SJCRH30 (cell line): Measurements from ENCODE around the gene IFT81. TPM values are rescaled to one million over a fixed set of nuclear protein-coding genes. Genes with fewer than 3 reads are reported as not detected.
A peak's percentile ranks its signal among the peaks of the same experiment; 100 is the strongest.

Experiments
- DNase-seq, 2 experiments: peaks; one replicate each; pipeline ENCODE4 v3.0.0-alpha.2; 2015 to 2020
- H3K27ac ChIP-seq: fragments of 250-450 bp; sonication (Bioruptor Pico); 2 replicates; pipeline ENCODE4 v1.5.1; 2020; ENCODE audit warnings: mild to moderate bottlenecking, moderate library complexity
- H3K27me3 ChIP-seq: fragments of 250-450 bp; sonication (Bioruptor Pico); 2 replicates; pipeline ENCODE4 v1.5.1; 2020; ENCODE audit warnings: mild to moderate bottlenecking, moderate library complexity
- H3K36me3 ChIP-seq: fragments of 250-450 bp; sonication (Bioruptor Pico); 2 replicates; pipeline ENCODE4 v1.5.1; 2020; ENCODE audit warnings: mild to moderate bottlenecking, moderate library complexity
- H3K4me1 ChIP-seq: fragments of 250-450 bp; sonication (Bioruptor Pico); 2 replicates; pipeline ENCODE4 v1.5.1; 2020; ENCODE audit warnings: mild to moderate bottlenecking, moderate library complexity
- H3K4me3 ChIP-seq: fragments of 250-450 bp; sonication (Bioruptor Pico); 2 replicates; pipeline ENCODE4 v1.5.1; 2020; ENCODE audit warnings: mild to moderate bottlenecking, moderate library complexity
- H3K9me3 ChIP-seq: fragments of 250-450 bp; sonication (Bioruptor Pico); replicated peaks from 2 replicates; pipeline ENCODE4 v1.5.1; 2020; ENCODE audit warnings: mild to moderate bottlenecking, moderate library complexity
- total RNA-seq: library from RNA; depleted of rRNA; stranded (reverse); fragments of >200 nt; shearing (Covaris generic); gene quantifications from 2 replicates; pipeline ENCODE4 v1.2.3, GENCODE V29; 2014

IFT81 gene
- total RNA-seq, 1 experiment from 2014 or later: 16.9 TPM

DNA sequence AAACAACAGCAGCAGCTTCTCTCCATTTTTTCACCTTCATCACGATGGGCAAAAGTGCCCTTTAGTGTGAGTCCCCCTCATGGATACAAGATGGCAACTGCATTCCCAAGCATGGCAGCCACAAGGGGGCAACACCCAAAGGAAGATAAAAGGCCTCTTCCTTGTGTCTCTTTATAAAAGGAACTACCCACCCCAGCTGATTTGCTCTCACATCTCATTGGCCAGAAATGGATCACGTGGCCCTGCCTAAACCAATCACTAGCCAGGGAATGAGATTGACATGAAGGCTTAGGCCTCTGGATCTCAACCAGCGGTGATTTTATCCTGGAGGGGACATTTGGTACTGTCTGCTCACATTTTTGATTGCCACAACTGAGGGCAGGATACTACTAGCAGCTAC is 21.9 kb upstream of the IFT81 start:
- no peaks in the 10 kb centered on the region for H3K27me3 ChIP-seq
- H3K9me3 ChIP-seq: no peaks in the 10 kb centered on the region
- peak; percentile 94 to 98 for DNase-seq
- no peak overlapping the region for H3K27ac ChIP-seq
- peaks cover 5% of the 10 kb centered on the region; the same call in 1 of the 2 replicates for H3K4me1 ChIP-seq
- no peaks in the 10 kb centered on the region for H3K36me3 ChIP-seq
- H3K4me3 ChIP-seq: no peak overlapping the region

DNA sequence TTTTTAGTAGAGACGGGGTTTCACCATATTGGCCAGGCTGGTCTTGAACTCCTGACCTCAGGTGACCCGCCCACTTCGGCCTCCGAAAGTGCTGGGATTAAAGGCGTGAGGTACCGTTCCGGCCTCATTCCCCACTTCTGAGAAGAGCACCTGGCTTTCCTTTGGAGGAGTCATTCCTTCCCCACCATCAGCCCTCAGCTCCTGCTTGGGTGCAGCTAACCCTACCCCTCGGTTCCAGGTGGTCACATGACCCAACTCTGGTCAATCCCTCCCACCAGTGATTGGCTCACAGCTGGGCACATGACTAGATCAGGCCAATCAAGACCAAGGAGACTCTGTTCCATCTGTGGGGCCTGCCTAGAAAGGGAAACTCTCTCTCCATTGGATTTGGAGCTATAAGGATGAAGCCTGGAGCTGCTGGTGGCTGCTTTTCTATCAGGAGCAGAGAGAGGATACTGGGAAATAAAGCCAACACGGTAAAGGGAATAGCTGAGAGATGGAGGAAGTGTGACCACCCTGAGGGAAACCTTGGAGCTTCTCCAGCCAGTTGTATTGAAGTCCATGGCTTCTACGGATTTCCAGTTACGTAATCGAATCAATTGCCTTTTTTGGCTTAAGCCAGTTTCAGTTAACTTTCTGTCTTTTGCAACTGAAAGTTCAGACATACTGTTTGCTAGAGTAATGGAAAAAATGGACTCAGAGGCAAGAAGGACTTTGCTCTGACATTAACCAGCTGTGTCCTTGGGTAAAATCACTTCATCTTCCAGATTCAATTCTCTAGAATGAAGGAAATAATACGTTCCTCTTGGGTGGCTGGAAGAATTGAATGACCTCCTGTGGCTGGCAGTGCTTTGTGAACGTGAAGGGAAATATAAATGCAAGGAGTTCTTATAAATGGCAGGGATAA is 19.7 kb upstream of the IFT81 start:
- DNase-seq: no peak
- H3K9me3 ChIP-seq: no peaks in the 10 kb centered on the region
- H3K27me3 ChIP-seq: no peaks in the 10 kb centered on the region
- H3K4me3 ChIP-seq: no peak overlapping the region
- H3K4me1 ChIP-seq: peaks cover 19% of the 10 kb centered on the region
- H3K36me3 ChIP-seq: no peaks in the 10 kb centered on the region
- no peak overlapping the region for H3K27ac ChIP-seq

DNA sequence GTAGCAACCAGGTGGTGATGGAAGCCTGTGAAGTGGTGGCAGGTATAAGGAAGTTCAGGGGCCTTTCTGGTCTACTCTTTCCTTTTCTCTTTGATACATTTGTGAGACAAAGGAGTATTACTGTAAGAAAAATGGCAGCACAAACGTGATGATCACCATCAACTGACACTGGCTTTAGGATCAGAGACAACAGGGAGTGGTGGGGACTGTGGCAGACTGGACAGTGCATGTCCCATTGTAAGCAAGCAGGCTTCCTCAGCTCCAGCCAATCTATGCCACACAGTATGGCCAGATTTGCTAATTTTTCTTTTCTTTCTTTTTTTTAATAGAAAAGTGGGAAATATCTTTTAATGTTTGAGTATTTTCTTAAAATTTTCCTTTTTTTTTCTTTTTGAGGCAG is 19.0 kb upstream of the IFT81 start:
- DNase-seq: no peak
- no peak overlapping the region for H3K27ac ChIP-seq

DNA sequence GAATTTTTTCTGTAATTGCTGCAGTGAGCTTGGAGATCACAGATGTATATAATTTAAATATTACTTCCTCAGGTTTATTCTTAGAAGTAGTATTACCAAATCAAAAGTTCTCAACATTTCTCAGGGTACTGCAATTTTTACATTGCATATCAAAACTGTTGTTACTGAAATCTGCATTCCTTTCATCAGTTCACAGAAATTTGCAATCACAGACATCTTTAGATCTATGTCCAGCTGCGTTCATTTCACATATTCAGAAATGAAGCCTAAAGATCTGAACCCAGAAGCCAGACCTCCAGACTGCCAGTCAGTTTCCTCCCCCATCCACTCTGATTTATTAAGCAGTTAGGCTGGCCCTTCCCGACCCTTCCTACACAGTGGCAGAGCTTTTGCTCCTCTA is 18.2 kb upstream of the IFT81 start:
- Histone ChIP-seq H3K4me1 (peaks cover 19% of the 10 kb centered on the region), H3K9me3 (peaks cover 4% of the 10 kb centered on the region), H3K4me3 (no peak overlapping the region), H3K27me3 (no peaks in the 10 kb centered on the region), H3K36me3 (no peaks in the 10 kb centered on the region), H3K27ac (no peak overlapping the region)
- DNase-seq: no peak

More for the DNA sequence above, 19.0 kb upstream of the IFT81 start:
- Histone ChIP-seq H3K36me3 (no peaks in the 10 kb centered on the region), H3K9me3 (peaks cover 4% of the 10 kb centered on the region), H3K4me1 (peaks cover 23% of the 10 kb centered on the region), H3K4me3 (no peak overlapping the region), H3K27me3 (no peaks in the 10 kb centered on the region)

DNA sequence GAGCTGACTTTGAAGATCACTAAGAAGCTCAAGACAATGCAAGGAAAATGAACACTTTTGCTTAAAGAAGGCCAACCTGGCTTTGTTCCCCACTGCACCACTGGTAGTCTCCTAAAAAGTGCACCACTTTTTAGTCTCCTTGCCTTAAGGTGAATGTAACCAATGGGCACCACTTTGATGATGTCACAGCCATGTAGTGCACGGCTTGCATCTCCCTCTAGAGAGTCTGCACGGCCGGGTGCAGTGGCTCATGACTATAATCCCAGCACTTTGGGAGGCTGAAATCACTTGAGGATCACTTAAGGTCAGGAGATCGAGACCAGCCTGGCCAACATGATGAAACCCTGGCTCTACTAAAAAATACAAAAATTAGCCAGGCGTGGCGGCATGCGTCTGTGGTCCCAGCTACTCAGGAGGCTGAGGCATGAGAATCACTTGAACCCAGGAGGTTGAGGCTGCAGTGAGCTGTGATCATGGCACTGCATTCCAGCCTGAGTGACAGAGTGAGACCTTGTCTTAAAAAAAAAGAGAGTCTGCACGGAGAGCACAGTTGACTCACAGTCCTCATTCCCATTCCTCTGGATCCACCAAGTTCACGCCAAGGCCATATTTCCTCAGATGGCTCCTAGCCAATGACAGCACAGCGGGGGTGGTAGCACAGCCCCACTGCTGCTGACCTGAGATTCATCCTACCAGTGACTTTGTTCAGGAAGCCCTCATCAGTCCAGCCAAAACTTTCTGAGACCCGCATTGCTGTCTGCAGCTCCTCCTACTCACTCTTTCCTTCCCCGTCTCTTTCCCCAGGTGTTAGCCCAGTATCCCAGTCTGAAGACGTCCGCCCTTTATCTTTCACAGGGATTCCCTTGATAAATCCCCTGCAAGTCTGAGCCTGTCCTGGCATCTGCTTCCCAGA is 16.5 kb upstream of the IFT81 start:
- Histone ChIP-seq H3K27me3 (no peaks in the 10 kb centered on the region), H3K4me3 (no peak overlapping the region), H3K9me3 (peaks cover 4% of the 10 kb centered on the region), H3K36me3 (no peaks in the 10 kb centered on the region), H3K4me1 (peaks cover 19% of the 10 kb centered on the region), H3K27ac (no peak overlapping the region)
- DNase-seq: peak; percentile 37 to 64

DNA sequence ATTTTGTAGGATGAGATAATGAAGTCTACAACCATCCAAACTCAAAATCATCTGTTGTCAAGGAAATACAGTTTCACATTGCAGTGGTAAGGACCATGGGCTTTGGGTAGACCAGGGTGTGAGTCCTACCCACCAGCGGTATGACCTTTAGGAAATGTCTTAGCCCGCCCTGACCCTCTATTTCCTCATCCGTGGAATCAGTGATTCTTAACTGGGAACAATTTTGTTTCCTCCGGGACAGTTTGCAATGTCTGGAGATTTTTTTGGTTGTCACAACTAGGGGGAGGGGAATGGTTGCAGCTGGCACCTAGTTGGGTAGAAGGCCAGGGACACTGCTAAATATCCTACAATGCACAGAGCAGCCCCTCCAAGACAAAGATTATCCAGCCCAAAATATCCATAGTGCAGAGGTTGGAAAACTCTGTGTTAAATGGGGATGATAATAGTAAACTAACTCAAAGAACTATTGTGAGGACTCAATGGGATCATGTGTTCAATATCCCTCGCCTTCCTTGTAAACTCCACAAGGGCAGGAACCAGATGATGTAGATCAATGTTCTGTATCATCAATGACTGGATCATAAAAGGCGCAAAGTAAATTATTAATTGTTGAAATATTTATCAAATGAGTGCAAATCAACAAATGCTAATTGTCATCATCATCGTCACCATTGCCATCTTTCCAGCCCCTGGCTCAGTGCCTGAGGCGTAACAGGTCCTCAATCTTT is 15.7 kb upstream of the IFT81 start:
- peak overlapping the region; percentile 15; the same call in 1 of the 2 replicates for H3K27ac ChIP-seq
- peaks cover 4% of the 10 kb centered on the region for H3K9me3 ChIP-seq
- H3K36me3 ChIP-seq: no peaks in the 10 kb centered on the region
- H3K4me3 ChIP-seq: peak overlapping the region; percentile 24
- no peaks in the 10 kb centered on the region for H3K27me3 ChIP-seq
- DNase-seq: no peak
- H3K4me1 ChIP-seq: peaks cover 19% of the 10 kb centered on the region

DNA sequence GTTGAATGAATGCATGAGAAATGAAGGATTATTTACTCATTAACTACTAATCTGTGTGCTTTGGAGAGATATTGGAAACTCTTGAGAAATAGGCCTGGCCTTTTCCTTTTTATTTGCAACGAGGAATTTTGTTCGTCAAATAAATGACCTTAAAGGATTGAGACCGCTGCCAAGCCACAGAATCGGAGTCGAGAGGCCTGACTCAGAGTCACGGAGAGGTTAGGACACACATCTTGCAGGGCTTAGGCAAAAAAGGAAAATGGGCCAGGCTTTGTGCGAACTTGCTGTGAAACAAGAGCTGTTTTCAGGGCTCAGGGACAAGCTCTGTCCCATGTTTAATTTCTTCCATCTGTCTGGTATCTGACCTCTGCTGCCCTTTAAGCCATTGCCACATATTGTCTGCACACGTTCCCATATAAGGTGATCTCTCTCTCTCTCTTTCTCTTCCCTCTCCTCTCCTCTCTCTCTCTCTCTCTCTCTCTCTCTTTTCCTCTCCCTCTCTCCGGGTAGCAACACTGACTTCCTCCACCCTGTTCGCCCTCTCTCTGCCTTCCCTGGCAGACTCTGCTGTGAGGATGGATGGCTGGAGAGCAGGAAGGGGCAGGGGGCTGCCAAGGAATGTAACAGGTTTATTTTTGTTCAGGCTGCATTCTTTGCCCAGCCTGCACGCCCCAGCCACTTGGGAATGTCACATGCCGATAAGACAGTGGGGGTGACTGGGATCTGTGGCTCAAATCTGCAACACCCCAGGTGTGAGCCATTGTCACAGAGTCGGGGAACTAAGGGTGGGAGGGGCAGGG is 14.9 kb upstream of the IFT81 start:
- no peaks in the 10 kb centered on the region for H3K36me3 ChIP-seq
- H3K27me3 ChIP-seq: no peaks in the 10 kb centered on the region
- peak overlapping the region; percentile 15 for H3K27ac ChIP-seq
- H3K4me1 ChIP-seq: peaks cover 19% of the 10 kb centered on the region
- H3K9me3 ChIP-seq: peaks cover 4% of the 10 kb centered on the region
- peak overlapping the region; percentile 24 for H3K4me3 ChIP-seq
- peak; percentile 66 to 77 for DNase-seq

DNA sequence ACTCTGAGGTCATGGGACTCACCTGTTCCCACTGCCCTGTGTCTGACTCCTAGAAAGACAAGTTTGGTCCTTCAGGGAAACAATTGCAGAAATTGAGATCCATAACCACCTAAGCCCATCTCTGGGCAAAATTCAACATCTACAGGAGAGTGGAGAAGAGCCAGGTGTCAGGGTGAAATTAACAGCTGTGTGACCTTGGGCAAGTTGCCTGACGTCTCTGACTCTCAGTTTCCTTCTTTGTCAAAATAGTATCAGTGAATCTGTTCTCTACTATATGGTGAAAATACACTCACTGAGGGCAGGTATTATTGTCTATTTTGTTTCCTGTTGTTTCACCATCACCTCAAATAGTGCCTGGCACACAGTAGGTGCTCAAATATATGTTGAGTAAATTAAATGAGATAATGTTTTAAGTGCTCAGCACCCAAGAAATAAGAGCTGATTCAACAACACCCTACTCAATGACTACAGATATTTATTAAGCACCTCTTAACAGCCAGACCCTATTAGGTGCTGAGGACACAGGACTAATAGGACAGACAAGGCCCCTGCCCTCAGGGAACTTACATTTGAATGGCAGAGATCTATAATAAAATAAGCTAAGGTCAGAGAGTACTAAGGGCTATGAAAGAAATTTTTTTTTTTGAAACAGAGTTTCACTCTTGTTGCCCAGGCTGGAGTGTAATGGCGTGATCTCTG is 14.2 kb upstream of the IFT81 start:
- H3K4me1 ChIP-seq: peaks cover 19% of the 10 kb centered on the region
- H3K27me3 ChIP-seq: no peaks in the 10 kb centered on the region
- peak overlapping the region; percentile 15 for H3K27ac ChIP-seq
- peaks cover 4% of the 10 kb centered on the region for H3K9me3 ChIP-seq
- H3K4me3 ChIP-seq: no peak overlapping the region
- no peaks in the 10 kb centered on the region for H3K36me3 ChIP-seq
- no peak for DNase-seq

DNA sequence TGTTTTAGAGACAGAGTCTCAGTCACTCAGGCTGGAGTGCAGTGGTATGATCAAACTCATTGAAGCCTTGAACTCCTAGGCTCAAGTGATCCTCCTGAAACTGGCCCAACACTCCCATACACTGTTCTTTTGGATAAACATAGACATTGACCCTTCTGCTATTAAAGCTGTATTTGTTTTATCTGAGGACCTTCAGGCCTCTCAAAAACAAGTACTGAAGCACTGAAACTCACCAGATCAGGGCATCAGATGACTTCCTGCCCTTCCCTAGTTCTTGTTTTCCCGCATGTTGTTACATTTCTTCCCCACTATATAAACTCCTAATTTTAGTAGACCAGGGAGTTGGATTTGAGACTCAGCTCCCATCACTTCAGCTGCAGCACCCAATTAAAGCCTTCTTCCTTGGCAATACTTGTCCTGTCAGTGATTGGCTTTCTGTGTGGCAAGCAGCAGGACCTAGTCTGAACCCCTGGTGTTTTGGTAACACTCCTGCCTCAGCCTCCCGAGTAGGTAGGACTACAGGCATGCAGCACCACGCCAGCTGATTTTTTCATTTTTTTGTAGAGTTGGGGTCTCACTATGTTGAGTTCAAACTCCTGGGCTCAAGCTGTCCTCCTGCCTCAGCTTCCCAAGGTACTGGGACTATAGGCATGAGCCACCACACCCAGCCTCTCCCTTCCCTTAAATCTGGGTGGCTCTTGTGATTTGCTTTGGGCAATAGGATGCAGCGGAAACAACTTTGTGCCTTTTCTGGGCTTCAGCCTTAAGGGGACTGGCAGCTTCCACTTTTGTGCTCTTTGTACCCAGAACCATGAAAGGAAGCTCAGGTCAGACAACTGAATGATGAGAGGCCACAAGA is 12.5 kb upstream of the IFT81 start:
- Histone ChIP-seq H3K27ac (no peak overlapping the region), H3K4me3 (no peak overlapping the region), H3K27me3 (no peaks in the 10 kb centered on the region), H3K9me3 (peaks cover 4% of the 10 kb centered on the region), H3K4me1 (peaks cover 19% of the 10 kb centered on the region), H3K36me3 (no peaks in the 10 kb centered on the region)
- no peak for DNase-seq

DNA sequence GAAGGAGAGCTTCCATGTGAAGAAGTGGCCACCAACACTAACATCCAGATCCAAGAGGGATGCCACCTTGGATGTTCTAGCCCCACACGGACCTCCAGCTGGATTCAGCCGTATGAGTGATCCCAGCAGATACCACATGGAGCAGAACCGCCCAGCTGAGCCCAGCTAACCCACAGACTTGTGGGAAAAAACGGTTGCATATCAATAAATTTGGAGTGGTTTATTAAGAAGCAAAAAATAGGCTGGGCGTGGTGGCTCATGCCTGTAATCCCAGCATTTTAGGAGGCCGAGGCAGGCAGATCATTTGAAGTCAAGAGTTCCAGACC is 11.9 kb upstream of the IFT81 start:
- Histone ChIP-seq H3K9me3 (peaks cover 4% of the 10 kb centered on the region), H3K4me1 (peaks cover 19% of the 10 kb centered on the region), H3K4me3 (no peak overlapping the region), H3K27me3 (no peaks in the 10 kb centered on the region), H3K27ac (no peak overlapping the region), H3K36me3 (no peaks in the 10 kb centered on the region)
- DNase-seq: no peak

DNA sequence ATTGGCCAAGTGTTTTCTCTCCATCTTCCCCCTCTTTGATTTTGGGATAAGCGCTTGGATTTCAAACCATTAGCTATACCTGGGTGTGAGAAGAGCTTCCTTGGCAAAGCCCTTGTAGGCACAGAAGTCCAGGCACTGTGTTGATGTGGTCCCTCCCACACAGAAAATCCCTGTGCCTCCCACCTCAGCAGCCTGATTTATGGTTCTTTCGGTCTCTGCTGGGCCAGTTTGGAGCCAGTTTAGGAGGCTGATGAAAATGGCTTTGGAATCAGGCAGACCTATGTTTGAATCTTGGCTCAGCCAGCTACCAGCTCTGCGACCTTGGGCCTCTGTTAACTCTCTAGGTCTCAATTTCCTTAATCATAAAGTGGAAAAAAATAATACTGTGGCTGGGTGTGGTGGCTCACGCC is 9.6 kb upstream of the IFT81 start:
- H3K27ac ChIP-seq: no peak overlapping the region
- H3K4me1 ChIP-seq: peaks cover 4% of the 10 kb centered on the region
- H3K36me3 ChIP-seq: no peaks in the 10 kb centered on the region
- DNase-seq: no peak
- peaks cover 4% of the 10 kb centered on the region for H3K9me3 ChIP-seq
- H3K4me3 ChIP-seq: no peak overlapping the region
- no peaks in the 10 kb centered on the region for H3K27me3 ChIP-seq

DNA sequence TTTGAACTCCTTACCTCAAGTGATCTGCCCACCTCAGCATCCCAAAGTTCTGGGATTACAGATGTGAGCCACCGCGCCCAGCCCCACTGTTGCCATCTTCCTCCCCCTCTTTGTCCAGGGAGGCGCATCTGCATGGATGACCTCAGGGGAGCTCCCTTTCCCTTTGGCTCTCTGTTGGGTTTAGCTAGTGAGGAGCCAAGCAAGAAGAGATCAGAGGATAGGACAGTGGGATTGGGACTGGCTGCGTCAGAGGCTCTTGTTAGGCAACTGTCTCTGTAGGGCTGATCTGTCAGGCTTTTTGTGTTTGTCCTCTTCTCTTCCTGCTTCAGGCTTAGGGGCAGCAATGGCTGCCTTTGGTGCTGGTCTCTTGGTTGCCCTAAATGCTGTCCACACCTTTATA is 8.5 kb upstream of the IFT81 start:
- no peak for DNase-seq
- Histone ChIP-seq H3K4me3 (no peak overlapping the region), H3K27ac (no peak overlapping the region), H3K27me3 (no peaks in the 10 kb centered on the region), H3K9me3 (no peaks in the 10 kb centered on the region), H3K36me3 (no peaks in the 10 kb centered on the region), H3K4me1 (no peaks in the 10 kb centered on the region; the same call in 1 of the 2 replicates)

DNA sequence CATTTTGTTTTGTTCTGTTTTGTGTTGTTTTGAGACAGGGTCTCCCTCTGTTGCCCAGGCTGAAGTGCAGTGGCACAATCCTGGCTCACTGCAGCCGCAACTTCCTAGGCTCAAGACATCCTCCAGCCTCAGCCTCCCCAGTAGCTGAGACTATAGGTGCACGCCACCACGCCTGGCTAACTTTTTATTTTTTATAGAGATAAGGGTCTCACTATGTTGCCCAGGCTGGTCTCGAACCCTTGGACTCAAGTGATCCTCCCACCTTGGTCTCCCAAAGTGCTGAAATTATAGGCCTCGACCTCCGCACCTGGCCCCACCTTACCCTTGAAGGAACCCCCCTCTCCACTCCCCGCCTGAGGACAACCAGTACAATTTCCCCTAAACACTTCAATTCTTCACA is 7.5 kb upstream of the IFT81 start:
- H3K9me3 ChIP-seq: no peaks in the 10 kb centered on the region

More for the DNA sequence above, 7.5 kb upstream of the IFT81 start:
- Histone ChIP-seq H3K27me3 (no peaks in the 10 kb centered on the region), H3K36me3 (no peaks in the 10 kb centered on the region), H3K27ac (no peak overlapping the region), H3K4me1 (no peaks in the 10 kb centered on the region), H3K4me3 (no peak overlapping the region)
- DNase-seq: no peak
